A549 (cell line): ENCODE data around the gene TRIOBP. TPM values are rescaled to one million over a fixed set of nuclear protein-coding genes. Genes with fewer than 3 reads are reported as not detected.

ENCODE experiments used
- ATAC-seq, 2 experiments: fragments of 200-7000 bp in 1 of 2; fragments of >200 bp in 1 of 2; cut with Nextera tagmentation in 1 of 2; cut with Tn5 transposase in 1 of 2; 3 replicates each; pipeline versions ENCODE4 v1.8.0 to v1.9.1; 2018 to 2020; ENCODE audit warnings: mild to moderate bottlenecking in 1 of 2, moderate library complexity in 1 of 2
- CTCF ChIA-PET: fragments of 300-600 bp; sonication (Branson Sonifier 250); formaldehyde crosslinking; extraction: SDS; loops from one replicate; lab custom pipeline; 2021; ENCODE audit warnings: antibody characterized with exemption, inconsistent platforms; lab: Yijun Ruan, JAX
- POLR2A ChIA-PET: fragments of 350-600 bp; formaldehyde crosslinking; extraction: SDS; loops from one replicate; lab custom pipeline; 2021; ENCODE audit warnings: antibody characterized with exemption, inconsistent platforms; lab: Yijun Ruan, JAX
- DNase-seq, 2 experiments: peaks; one replicate each; pipeline versions ENCODE4 v3.0.0 to v3.0.0-alpha.2; 2011 to 2016; ENCODE audit warnings: low read depth in 1 of 2, low spot score in 1 of 2
- FAIRE-seq: peaks from 2 replicates; lab custom pipeline; 2011; peaks lifted over from hg19 to GRCh38; lab: Jason Lieb, UNC
- H3K27ac ChIP-seq, 2 experiments: fragments of >200 bp; sonication (Bioruptor Twin); formaldehyde crosslinking; 3 replicates each; pipeline ENCODE4 v1.5.1; 2016 to 2017
- H3K4me1 ChIP-seq: fragments of >200 bp; sonication (Bioruptor Twin); formaldehyde crosslinking; 3 replicates; pipeline ENCODE4 v1.6.1; 2016
- H3K4me2 ChIP-seq: fragments of >200 bp; sonication (Bioruptor Twin); formaldehyde crosslinking; 3 replicates; pipeline ENCODE4 v1.6.1; 2016
- H3K4me3 ChIP-seq: fragments of >200 bp; sonication (Bioruptor Twin); formaldehyde crosslinking; 3 replicates; pipeline ENCODE4 v1.5.1; 2016
- H3K9me3 ChIP-seq: fragments of >200 bp; sonication (Bioruptor Twin); formaldehyde crosslinking; 3 replicates; pipeline ENCODE4 v1.6.1; 2016
- ATOH8 ChIP-seq: fragments of 250-450 bp; sonication (Bioruptor Pico); IDR thresholded peaks from 2 replicates; pipeline ENCODE4 v1.5.0; 2020; ENCODE audit warnings: low read depth, mild to moderate bottlenecking, moderate library complexity
- BCL3 ChIP-seq: fragments of >200 bp; sonication (Bioruptor Twin); formaldehyde crosslinking; IDR thresholded peaks from 3 replicates; pipeline ENCODE4 v1.6.1; 2016
- BHLHE40 ChIP-seq: IDR thresholded peaks from 2 replicates; pipeline ENCODE4 v1.6.1; 2012; ENCODE audit warnings: low read depth, low read length, inconsistent platforms
- CEBPB ChIP-seq, 2 experiments: fragments of >200 bp in 1 of 2; sonication (Bioruptor Twin) in 1 of 2; formaldehyde crosslinking in 1 of 2; IDR thresholded peaks; 2 replicates each; pipeline ENCODE4 v1.6.1; 2012 to 2016
- CHD4 ChIP-seq: fragments of 200-600 bp; sonication (generic); IDR thresholded peaks from 2 replicates; pipeline ENCODE4 v1.6.1; 2016; ENCODE audit warnings: antibody characterized with exemption, mild to moderate bottlenecking, borderline replicate concordance
- EHMT2 ChIP-seq: fragments of 200-600 bp; sonication (generic); IDR thresholded peaks from 2 replicates; pipeline ENCODE4 v1.6.1; 2016; ENCODE audit warnings: antibody characterized with exemption, low read depth, mild to moderate bottlenecking, moderate library complexity
- ELK1 ChIP-seq: fragments of 150-350 bp; IDR thresholded peaks from 2 replicates; pipeline ENCODE4 v1.6.1; 2014; ENCODE audit warnings: low read depth, mild to moderate bottlenecking, low read length
- FOSL2 ChIP-seq, 2 experiments: fragments of 450-650 bp in 1 of 2; fragments of >200 bp in 1 of 2; sonication (Bioruptor Twin) in 1 of 2; formaldehyde crosslinking; IDR thresholded peaks; 2 replicates each; pipeline versions ENCODE4 v1.5.0 to v1.6.1; 2016 to 2020; ENCODE audit warnings: mild to moderate bottlenecking in 1 of 2, moderate library complexity in 1 of 2
- HEYL ChIP-seq: fragments of 250-450 bp; sonication (Bioruptor Pico); IDR thresholded peaks from 2 replicates; pipeline ENCODE4 v1.8.0; 2021; ENCODE audit warnings: mild to moderate bottlenecking, moderate library complexity
- JUN ChIP-seq, 2 experiments: fragments of >200 bp; sonication (Bioruptor Twin); formaldehyde crosslinking; IDR thresholded peaks; 2 replicates in 1 of 2; 3 replicates in 1 of 2; pipeline ENCODE4 v1.6.1; 2016 to 2017
- JUNB ChIP-seq: fragments of >200 bp; sonication (Bioruptor Twin); formaldehyde crosslinking; IDR thresholded peaks from 2 replicates; pipeline ENCODE4 v1.6.1; 2016
- KDM1A ChIP-seq: fragments of 200-600 bp; sonication (generic); IDR thresholded peaks from 2 replicates; pipeline ENCODE4 v1.6.1; 2016; ENCODE audit warnings: low read depth, mild to moderate bottlenecking
- KDM5A ChIP-seq: fragments of 200-600 bp; sonication (generic); IDR thresholded peaks from 2 replicates; pipeline ENCODE4 v1.6.1; 2016; ENCODE audit warnings: antibody characterized with exemption, mild to moderate bottlenecking
- MAFK ChIP-seq: fragments of 450-650 bp; IDR thresholded peaks from 2 replicates; pipeline ENCODE4 v1.6.1; 2014; ENCODE audit not compliant: partially characterized antibody
- MAX ChIP-seq: IDR thresholded peaks from 2 replicates; pipeline ENCODE4 v1.6.1; 2012
- NFE2L2 ChIP-seq: fragments of 150-350 bp; conservative IDR thresholded peaks from 2 replicates; pipeline ENCODE4 v1.6.1; 2014; ENCODE audit warnings: low read length
- PHF8 ChIP-seq: fragments of 200-600 bp; sonication (generic); IDR thresholded peaks from 2 replicates; pipeline ENCODE4 v1.6.1; 2016; ENCODE audit warnings: low read depth, mild to moderate bottlenecking, antibody characterized with exemption, moderate library complexity, borderline replicate concordance
- POLR2A ChIP-seq: IDR thresholded peaks from 2 replicates; pipeline ENCODE4 v1.6.1; 2012; ENCODE audit warnings: mild to moderate bottlenecking, low read length
- POLR2AphosphoS2 ChIP-seq: conservative IDR thresholded peaks from 2 replicates; pipeline ENCODE4 v1.6.1; 2012; ENCODE audit warnings: low read length, improper control_type of control experiment, inconsistent platforms
- RFX5 ChIP-seq: fragments of 450-650 bp; IDR thresholded peaks from 2 replicates; pipeline ENCODE4 v1.7.1; 2014; ENCODE audit warnings: antibody characterized with exemption, mild to moderate bottlenecking, moderate library complexity
- RNF2 ChIP-seq: fragments of 200-600 bp; sonication (generic); IDR thresholded peaks from 2 replicates; pipeline ENCODE4 v1.6.1; 2016; ENCODE audit warnings: low read depth, mild to moderate bottlenecking, antibody characterized with exemption, moderate library complexity, borderline replicate concordance
- TFCP2L1 ChIP-seq: fragments of 250-450 bp; sonication (Bioruptor Pico); IDR thresholded peaks from 2 replicates; pipeline ENCODE4 v1.5.0; 2021; ENCODE audit warnings: mild to moderate bottlenecking
- ZC3H11A ChIP-seq: fragments of 450-650 bp; IDR thresholded peaks from 2 replicates; pipeline ENCODE4 v1.6.1; 2014; ENCODE audit warnings: antibody characterized with exemption, mild to moderate bottlenecking
- ZFP36 ChIP-seq: fragments of 450-650 bp; IDR thresholded peaks from 2 replicates; pipeline ENCODE4 v1.6.1; 2014; ENCODE audit warnings: borderline replicate concordance; ENCODE audit not compliant: partially characterized antibody
- ZSCAN20 ChIP-seq: fragments of 250-450 bp; sonication (Bioruptor Pico); IDR thresholded peaks from 2 replicates; pipeline ENCODE4 v1.8.0; 2022; ENCODE audit warnings: mild to moderate bottlenecking, moderate library complexity
- WGBS: methylation state at CpG from one replicate; pipeline ENCODE4 v1.1.6; 2017; ENCODE audit errors: missing lambda C conversion rate; 5-methylcytosine and 5-hydroxymethylcytosine counted together
- polyA plus RNA-seq, 4 experiments: library from polyadenylated mRNA; depleted of rRNA in 3 of 4; stranded (reverse); fragments of >200 nt; fragmentation: RNase III in 1 of 4; extraction: RNeasy Plus Mini Kit Qiagen cat#74134 plus additional on column Dnase treatment in 1 of 4; gene quantifications; 2 replicates in 3 of 4; 3 replicates in 1 of 4; pipeline ENCODE4 v1.2.3, GENCODE V29; 2011 to 2017
- TF ChIP-seq, protein P1 (sequence below): IDR thresholded peaks from 2 replicates; pipeline ENCODE4 v1.6.1; 2012; ENCODE audit warnings: low read depth, borderline replicate concordance
- TF ChIP-seq, protein P2 (sequence below): fragments of 250-450 bp; sonication (Bioruptor Pico); IDR thresholded peaks from 2 replicates; pipeline ENCODE4 v1.5.0; 2021; ENCODE audit warnings: mild to moderate bottlenecking, moderate library complexity, borderline replicate concordance

Gene TRIOBP
- polyA plus RNA-seq, 2 of the 4 experiments (the other 2 are of a cell fraction), result 15.7 to 26.0 TPM

- peak; percentile 65; the same call in 1 of the 3 replicates for TF ChIP-seq BCL3
- peak; percentile 91 for TF ChIP-seq MAX
- TF ChIP-seq FOSL2 (IDR thresholded peaks at IDR 0.05), result 0 out of 2 replicates have a peak, but pooled peaks have one; percentile 23
- TF ChIP-seq FOSL2 (CRISPR knock-in tag; IDR thresholded peaks at IDR 0.05), result peak; percentile 84
- TF ChIP-seq, protein P1, sequence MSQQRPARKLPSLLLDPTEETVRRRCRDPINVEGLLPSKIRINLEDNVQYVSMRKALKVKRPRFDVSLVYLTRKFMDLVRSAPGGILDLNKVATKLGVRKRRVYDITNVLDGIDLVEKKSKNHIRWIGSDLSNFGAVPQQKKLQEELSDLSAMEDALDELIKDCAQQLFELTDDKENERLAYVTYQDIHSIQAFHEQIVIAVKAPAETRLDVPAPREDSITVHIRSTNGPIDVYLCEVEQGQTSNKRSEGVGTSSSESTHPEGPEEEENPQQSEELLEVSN, result peak; percentile 78; the same call in 1 of the 2 replicates
These were observed 55.6 kb downstream of the TRIOBP start (continued) for GRCh38 chr22:37752189-37753087.

DNA sequence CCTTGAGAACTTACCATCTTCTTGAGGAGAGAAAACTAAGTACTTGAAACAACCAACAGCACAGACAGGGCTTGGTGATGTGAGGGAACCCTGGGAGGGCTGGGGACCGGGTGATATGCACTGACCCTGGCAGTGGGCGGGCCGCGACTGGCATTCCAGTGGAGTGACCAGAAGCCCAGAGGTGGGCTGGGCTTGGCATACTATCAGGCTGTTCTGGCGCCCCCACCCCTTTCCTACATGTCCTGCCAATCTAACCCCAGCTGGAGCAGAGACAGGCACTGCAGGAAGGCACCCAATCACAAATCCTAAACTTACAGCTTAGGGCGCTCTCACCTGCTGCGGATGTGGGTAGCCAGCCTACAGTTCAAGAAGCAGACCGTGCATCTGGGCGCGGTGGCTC, 56.9 kb downstream of the TRIOBP start:
- Histone ChIP-seq H3K9me3 (no peaks in the 10 kb centered on the region), H3K4me1 (peaks cover 62% of the 10 kb centered on the region), H3K4me3 (no peak overlapping the region)
- FAIRE-seq, result no peak
- peak in 1 of 2 experiments; percentile 60 for DNase-seq
- no peak for TF ChIP-seq ZFP36
- no peak for TF ChIP-seq ZC3H11A
- no peak for TF ChIP-seq BHLHE40
- no peak for TF ChIP-seq MAFK
- no peak for TF ChIP-seq JUNB
- TF ChIP-seq, protein P2, sequence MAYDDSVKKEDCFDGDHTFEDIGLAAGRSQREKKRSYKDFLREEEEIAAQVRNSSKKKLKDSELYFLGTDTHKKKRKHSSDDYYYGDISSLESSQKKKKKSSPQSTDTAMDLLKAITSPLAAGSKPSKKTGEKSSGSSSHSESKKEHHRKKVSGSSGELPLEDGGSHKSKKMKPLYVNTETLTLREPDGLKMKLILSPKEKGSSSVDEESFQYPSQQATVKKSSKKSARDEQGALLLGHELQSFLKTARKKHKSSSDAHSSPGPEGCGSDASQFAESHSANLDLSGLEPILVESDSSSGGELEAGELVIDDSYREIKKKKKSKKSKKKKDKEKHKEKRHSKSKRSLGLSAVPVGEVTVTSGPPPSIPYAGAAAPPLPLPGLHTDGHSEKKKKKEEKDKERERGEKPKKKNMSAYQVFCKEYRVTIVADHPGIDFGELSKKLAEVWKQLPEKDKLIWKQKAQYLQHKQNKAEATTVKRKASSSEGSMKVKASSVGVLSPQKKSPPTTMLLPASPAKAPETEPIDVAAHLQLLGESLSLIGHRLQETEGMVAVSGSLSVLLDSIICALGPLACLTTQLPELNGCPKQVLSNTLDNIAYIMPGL (CRISPR knock-in tag), result no peak
- no peak for TF ChIP-seq RFX5
- no peak for TF ChIP-seq ATOH8 (CRISPR knock-in tag)
- TF ChIP-seq KDM5A, result no peak
- no peak for TF ChIP-seq EHMT2
- no peak for TF ChIP-seq HEYL (CRISPR knock-in tag)
- TF ChIP-seq, all 56 proteins: peak for 0
- peak overlapping the region; percentile 98 to 100 for H3K27ac ChIP-seq
- WGBS, result 40% methylated on average over 4 of the region's 10 CpGs
- ChIA-PET CTCF (interaction anchor here (1.1 kb wide), 1 partner anchor 9 kb away, joined by 5 read pairs; no protein-coding TSS in a partner anchor), POLR2A (interaction anchor here (0.7 kb wide), 1 partner anchor 55 kb away, joined by 5 read pairs; no protein-coding TSS in a partner anchor)
- peak in 1 of 2 experiments; percentile 18; a peak in 3 of 6 replicates for ATAC-seq
- peak overlapping the region; percentile 78 for H3K4me2 ChIP-seq

GRCh38 chr22:37757663-37758062, 60.8 kb downstream of the TRIOBP start:
- FAIRE-seq, result no peak
- Histone ChIP-seq H3K9me3 (no peaks in the 10 kb centered on the region), H3K4me3 (no peak overlapping the region), H3K4me1 (peaks cover 65% of the 10 kb centered on the region), H3K4me2 (no peak overlapping the region)
- POLR2A ChIA-PET, result no interaction called here
- 98% methylated on average over 8 of the region's 27 CpGs for WGBS
- CTCF ChIA-PET, result interaction anchor here (1.2 to 1.7 kb wide), 6 partner anchors 10 to 114 kb away, joined by 3 to 4 read pairs (median 3); no protein-coding TSS in a partner anchor
- TF ChIP-seq RNF2 (no peak), ZSCAN20 (no peak), POLR2AphosphoS2 (no peak), ELK1 (no peak), POLR2A (no peak), MAX (no peak), MAFK (no peak), PHF8 (no peak), CHD4 (no peak), ZFP36 (no peak), TFCP2L1 (no peak), EHMT2 (no peak), JUN (IDR thresholded peaks at IDR 0.05) (no peak), HEYL (CRISPR knock-in tag) (no peak), BHLHE40 (no peak), NFE2L2 (no peak), CEBPB (IDR thresholded peaks at IDR 0.05) (no peak), KDM1A (no peak)
- TF ChIP-seq, all 56 proteins: peak for 0
- DNase-seq, result no peak
- 0 out of 6 replicates have a peak overlapping the region, but pooled peaks of 1 of the 2 experiments have one; percentile 12 for H3K27ac ChIP-seq
- no peak for ATAC-seq
